HG02885 (cell line): ENCODE data around the gene KIF1A.

ENCODE experiments used
- ATAC-seq: cut with Tn5 transposase; IDR thresholded peaks from one replicate; pipeline ENCODE4 v1.9.1; 2021; ENCODE audit warnings: mild to moderate bottlenecking; ENCODE audit not compliant: unreplicated experiment, poor library complexity

KIF1A gene

DNA sequence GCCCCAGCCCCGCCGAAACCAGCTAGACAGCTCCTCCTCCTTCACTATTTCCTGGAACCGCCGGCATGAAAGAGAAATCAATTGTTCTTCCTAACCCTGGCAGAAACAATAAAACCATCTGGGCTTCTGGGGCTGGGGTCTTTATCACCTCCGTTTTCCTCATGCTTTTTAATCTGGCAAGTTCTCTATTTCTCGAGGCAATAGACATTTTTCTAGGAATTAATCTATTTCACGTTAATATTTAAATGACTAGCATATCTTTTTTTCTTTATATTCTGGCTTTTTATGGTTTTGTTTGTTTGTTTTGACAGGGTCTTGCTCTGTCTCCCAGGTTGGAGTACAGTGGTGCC, 1.4 kb upstream of the KIF1A start:
- no peak for ATAC-seq

DNA sequence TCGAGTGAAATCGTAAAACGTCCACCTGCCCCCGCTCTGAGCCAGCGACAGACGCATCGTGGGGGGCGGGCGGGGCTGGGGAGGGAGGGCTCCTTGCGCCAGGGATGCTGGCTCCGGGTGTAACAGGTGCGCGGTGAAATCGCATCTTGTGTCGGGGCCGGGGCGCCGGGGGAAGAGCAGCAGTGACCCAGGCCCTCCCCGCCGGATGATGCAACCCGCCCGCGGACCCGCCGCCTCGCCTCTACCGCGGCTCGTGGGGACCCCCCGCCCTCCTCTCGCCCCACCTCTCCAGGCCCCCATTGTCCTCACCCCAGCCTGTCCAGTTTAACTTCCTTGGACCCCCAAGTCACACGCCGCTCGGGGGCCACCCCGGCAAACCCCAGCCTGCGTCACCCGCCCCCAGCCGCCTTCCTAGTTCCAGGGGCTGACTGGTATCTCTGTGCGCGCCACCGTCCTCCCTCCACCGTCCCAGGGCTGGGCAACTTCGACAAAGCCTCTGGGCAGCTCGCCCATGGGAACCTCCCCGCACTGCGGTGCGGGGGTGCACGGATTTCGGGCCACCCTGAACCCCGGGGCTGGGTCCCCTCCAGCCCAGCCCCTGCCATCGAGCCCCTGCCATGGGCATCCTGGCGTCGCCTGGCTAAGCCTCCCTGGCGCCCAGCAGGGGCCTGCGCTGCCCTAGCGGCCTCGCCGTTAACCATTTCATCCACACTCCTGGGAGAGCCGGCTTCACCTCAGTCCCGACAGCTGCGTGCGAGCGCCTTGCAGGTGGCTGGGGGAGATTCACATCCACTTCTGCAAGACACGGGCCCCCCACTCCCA, 799 bp upstream of the KIF1A start:
- ATAC-seq, result no peak

DNA sequence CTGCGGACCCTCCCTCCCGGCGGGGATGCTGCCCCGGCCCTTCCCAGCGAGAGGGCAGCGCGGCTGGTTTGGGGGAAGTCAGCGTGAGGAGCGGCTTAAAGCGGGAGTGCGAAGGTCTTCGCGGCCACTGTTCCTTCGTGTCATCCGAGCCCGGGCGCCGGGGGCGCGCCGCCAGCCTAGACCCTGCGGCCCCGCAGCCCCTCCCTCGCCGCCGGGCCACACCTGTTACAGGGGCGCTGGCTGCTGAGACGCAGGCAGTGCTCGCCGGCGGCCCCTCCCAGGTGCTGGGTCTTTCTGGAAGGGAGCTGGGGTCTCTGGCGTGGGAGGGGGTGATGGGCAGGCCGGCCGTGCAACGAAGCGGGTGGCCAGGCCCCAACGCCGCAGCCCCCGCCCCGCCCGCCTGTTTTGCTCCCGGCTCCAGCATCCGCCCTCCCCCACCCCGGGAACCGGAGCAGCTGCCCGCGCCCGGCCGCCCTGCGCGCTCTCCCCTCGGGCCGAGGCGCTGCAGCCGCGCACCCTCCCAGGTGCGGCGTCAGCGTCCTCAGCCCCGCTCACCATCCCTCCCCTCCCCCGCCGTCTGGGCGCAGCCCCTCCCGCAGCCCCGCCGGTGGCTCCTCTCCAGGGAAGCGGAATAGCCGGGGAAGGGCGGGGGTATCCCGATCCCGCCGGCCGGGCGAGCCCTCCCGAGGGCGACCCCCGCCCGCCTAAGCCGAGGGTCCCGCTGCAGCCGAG, 727 bp downstream of the KIF1A start:
- no peak for ATAC-seq

DNA sequence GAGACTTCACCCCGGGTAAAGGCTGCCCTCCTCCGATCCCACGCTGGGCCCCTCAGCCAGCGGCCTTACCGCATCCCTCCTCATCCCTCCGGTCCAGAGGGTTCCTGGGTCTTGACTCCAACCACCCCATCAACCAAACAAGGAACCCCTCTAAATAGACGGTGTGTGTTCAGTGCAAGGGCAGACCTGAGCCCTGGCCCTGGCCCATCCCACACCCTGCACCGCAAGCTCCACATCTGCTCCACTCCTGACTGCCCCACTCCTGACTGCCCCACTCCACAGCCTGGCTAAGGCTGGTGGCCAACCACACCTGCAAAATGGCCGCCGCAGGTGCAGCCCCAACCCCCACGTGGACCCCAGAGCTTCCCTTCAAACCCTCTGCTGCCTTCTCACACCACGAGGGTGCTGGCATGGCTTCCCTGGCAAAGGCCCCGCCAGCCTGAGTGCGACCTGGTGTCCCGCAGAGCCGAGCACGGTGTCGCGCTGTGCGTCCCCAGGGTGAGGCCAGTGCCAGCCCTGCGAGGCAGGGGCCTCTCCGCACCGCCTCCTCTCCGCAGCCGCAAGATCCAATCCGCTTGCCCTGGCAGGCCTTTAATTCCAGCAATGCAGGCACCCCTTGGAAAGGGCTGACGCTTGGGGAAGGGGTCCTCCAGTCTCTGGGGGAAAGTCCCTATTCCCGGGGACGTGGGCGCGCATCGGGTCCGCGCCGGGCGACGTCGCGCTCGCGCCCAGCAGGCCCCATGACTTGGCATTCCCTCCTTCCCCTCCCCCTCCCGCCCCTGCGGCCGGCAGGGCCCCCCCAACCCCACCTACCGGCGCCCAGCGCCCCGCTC, 1.5 kb downstream of the KIF1A start:
- no peak for ATAC-seq

DNA sequence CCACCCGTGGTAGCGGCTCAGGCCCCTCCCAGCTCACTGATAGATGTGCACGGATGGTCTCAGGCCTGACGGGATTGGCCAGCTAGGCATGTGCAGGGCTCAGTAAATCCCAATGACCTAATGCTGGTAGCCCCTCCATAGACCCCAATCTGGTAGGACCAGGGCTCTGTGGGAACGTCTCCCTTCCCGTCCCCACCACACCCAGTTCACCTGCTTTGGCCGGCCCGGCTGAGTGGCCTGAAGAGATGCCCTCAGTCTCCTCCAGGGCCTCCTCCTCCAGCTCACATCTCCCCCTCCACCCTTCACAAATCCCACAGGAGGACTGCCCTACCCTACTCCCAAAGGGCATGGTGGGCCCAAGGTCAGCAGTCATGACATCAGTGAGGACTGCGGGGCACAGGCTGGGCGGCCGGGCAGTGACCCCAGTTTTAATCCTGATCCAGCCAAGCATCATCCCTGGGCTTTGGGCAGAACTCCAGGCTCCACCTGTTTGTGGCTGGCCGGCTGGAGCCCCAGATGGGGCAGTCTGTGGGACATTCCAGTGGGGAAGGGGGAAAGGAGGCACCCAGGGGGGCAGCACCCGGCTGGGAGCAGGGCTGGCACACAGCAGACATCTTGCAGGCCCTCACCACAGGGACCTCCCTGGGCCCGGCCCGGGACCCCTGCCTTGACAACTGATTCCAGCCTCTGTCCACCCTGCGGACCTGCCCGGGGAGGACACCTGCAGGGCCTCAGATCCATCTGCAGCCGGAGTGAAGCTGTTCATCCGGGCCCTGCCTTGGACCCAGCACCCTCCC, 2.3 kb downstream of the KIF1A start:
- ATAC-seq, result no peak

DNA sequence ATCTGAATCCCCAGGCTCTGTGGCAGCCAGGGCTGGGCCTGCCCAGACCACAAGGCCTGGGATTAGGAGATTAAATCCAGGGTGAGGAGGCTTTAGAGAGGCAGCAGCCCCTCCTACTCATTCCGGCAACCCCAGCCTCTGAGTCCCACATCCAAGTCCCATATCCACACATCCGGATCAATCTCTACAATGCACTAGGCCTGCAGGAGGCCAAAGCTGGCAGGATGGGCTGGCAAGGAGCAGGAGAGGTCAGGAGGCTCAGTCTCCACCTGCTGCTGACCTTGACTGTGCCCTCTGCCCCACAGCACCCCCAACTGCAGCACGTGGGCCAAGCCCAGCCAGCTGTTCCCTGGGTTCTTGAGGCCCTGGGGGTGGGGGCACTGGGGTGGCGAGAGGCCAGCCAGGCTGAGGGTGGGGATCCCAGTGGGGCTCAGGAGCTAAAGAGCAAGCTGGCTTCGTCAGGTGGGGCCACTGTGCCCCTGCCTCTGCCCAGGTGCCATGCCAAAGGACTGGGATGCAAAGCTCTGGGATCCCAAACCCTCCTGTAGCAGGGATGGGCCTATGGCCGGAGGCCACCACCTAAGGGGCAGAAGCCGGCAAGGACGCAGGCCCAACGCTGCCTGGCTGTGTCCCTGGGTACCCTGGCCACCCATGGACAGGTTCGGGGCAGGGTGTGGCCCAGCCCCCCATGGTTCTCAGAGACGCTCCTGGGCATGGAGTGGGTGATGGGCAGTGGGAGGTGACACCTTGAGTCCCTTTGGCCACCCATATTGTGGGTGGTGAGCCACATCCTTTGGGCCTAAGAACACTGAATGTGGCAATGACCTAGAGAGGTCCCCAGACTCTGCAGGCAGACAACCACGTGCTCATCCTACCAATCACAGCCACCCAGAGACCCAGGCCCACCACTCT, 3.2 kb downstream of the KIF1A start:
- no peak for ATAC-seq

DNA sequence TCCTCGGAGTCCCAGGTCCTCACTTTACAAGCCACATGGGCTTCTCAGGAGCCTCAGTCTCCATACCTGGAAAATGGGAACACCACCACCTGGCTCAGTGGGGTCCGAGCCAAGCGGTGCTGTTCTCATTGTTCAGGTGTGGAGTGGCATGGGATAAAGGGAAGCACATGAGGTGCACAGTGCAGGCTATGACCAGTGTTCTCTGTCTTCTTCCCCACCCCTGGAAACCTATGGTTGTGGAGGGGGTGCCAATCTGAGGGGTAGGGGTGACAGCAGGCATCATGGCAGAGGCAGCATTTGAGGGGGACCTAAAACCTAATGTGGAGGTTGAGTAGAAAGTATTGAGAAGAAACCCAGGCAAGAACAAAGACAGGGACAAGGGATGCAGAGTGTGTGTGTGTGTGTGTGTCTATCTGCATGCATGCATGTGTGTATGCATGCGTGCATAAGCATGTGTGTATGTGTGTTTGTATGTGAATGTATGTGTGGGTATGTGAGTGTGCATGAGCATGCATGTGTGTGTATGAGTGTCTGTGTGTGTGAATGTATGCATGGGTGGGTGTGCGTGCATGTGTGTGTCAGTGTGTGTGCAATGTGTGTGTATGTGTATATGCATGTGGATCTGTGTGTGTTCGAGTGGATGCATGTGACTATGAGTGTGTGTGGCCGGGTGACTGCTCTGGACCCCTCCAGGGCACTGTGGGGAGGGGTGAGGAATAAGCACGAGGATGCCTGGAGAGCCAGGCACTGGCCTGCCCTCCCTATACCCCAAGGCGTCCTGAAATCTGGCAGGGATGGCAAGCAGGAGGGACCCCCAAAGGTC, 4.0 kb downstream of the KIF1A start:
- ATAC-seq, result no peak

DNA sequence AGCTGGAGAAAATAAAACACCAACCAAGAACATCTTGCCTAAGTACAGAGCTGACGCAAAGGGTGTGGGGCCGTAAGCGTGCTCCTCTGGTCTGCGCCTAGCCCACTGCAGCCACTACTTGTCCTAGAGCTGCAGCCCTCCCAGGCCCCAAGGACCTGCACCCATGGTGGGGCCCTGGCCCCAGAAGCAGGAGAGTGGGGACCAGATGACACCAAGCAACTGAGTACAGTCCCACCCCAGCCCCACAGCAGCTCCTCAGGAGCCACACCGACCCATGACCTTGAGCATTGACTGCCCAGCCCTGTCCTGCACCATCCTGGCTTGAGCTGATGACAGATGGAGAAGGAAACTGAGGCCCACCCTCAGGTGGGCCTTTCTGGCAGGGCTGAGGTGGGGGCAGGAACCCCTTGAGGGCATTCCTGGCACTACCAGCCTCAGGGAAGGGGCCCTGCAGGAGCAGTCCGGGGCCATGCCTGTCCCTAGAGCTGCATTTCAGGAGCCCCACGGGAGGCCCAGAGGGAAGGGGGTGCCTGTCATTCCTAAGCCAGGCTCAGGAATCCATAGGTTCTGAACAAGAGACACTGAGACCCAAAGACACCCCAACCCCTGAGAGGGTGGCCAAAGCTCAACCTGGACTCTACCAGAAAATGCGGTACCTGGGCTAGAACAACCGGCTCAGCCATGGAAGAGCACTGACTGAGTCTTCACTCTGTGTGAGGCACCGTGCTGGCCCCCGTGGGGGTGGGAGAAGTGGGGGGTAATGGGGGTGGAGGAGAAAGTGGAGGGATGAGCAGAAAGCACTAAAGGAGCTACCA, 4.9 kb downstream of the KIF1A start:
- no peak for ATAC-seq

DNA sequence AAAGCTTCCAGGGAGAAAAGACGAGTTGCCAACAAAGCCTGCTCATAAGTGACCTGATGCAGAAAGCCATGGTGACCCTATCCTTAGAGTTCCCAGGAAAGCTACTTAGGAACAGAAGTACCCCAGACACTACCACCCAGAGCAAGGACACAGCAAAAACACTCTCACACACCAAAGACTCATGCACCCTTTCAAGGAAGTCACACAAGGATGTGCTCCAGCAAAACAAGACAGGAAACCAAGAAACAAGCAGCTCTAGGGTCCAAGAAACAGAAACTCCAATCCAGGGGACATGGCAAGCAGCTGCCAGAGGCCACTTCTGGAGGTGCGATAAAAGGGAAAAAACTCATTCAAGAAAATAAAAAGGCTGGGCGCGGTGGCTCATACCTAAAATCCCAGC, 5.7 kb downstream of the KIF1A start:
- no peak for ATAC-seq

DNA sequence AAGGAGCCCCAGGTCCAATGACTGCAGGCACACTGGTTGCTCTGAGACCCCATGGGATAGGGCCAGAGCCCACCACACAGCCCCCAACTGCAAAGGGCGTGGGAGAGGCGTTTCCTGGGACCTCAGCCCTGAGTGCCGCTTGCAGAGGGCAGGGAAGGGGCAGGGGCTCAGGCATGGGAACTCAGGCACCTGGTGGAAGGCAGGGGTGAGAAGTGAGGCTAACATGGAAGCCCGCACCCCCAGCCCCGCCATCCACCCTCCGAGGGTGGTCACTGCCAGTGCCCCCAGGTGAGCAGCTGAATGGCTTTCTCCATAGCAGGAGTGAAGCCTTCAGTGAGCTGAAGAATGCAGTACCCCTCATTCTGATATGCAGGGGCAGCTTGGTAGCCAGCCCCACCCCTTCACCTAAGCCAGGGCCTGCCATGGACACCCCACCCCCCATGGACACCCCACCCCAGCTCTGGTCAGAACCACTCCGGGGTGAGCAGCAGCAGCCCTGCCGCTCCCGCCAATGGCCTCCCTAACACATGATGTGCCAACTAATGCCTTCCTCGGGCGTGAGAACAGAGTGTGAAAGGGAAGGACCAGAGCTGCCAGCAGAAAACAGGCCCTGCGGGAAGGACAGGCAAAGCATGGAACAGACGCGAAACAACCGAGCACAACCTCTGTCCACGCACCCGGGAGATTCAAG, 6.6 kb downstream of the KIF1A start:
- ATAC-seq, result no peak

DNA sequence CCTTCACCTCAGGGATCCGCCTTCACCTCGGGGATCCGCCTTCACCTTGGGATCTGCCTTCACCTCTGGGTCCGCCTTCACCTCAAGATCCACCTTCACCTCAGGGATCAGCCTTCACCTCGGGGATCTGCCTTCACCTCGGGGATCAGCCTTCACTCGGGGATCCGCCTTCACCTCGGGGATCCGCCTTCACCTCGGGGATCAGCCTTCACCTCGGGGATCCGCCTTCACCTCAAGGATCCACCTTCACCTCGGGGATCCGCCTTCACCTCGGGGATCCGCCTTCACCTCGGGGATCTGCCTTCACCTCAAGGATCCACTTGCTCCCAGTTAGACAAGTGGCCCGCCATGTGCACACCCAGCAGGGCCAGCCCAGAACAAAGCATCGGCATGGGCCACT, 7.3 kb downstream of the KIF1A start:
- no peak for ATAC-seq

DNA sequence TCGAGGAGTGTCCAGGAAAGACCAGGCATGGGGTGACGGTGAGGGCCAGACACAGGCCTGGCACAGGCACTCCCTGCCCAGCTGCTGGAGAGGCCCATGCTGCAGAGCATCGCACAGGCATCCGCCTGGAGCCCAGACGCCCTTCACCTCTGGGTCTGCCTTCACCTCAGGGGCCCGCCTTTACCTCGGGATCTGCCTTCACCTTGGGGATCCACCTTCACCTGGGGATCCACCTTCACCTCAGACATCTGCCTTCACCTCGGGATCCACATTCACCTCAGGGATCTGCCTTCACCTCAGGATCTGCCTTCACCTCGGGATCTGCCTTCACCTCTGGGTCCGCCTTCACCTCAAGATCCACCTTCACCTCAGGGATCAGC, 7.7 kb downstream of the KIF1A start:
- no peak for ATAC-seq

DNA sequence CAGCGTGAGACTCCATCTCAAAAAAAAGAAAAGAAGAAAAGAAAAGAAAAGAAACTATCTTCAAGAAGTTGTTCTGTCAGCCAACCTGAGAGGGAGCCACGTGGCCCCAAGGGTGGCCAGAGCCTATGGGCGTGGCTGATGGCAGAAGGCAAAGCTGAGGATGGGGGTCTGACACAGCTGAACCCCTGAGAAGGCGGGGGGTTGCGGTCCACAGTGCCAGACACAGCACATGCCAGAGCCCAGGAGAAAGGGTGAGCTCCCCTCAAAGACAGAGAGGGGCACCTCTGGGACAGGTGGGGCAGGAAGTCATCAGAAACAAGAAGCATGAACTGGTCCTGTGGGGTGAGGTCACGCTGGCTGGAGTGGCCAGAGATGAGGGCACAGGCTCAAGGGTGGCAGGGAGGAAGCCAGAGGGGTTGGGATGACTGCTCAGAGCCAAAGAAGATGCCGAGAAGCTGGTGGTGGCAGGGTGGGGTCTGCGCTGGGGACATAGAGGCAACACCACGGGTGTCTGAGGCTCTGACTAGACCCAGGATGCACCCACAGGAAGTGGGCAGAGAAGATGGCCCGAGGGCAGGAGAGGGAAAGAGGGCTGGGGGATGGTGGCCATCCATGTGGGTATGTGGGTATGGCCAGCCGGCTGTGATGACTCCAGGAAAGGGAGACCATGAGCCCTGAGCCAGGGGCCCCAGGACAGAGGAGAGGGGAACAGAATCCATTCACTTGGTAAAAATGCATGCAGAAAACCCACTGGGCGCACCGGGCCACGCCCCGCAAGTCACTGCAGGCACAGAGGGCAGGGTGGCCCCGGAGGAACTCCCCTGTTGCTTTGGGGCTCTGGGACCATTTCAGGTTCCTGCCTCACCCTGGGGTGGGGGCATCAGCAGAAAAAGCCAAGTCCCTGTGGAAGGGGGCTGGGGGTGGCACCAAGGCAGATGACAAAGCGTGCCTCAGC, 8.4 kb downstream of the KIF1A start:
- no peak for ATAC-seq

DNA sequence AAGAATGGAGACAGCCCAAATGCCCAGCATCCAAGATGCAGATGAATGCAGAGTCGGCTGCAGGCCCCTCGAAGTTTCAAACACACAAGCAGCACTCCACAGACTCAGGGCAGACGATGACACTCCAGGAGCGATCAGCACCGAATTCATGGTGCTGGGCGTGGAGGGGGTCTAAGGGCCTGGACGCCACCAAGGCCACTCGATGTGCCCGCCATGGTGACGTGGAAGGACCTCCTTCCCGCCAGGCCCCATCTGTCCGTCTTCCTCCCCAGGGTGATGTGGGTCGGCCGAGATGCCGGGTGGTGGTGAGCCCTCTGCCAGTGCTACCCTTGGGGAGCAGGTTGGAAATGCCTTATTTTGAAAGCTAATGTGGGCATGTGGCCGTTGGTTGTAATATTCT, 9.4 kb downstream of the KIF1A start:
- ATAC-seq, result no peak

DNA sequence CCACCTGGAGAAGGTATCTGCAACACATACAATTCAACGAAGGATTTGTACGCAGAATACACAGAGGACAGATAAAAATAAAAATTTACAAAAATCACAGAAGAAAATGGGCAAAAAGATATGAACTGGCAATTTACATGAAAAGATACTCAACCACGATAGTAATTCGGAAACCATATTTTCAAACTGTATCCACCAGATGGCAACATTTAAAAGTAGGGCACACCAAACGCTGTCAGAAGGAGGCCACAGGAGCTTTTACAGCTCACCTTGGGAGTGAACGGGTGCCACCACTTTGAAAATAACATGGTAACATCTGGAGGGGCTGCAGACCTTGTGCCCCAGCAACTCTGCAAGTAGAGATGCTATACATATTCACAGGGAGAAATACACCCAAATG, 9.8 kb downstream of the KIF1A start:
- ATAC-seq, result no peak

DNA sequence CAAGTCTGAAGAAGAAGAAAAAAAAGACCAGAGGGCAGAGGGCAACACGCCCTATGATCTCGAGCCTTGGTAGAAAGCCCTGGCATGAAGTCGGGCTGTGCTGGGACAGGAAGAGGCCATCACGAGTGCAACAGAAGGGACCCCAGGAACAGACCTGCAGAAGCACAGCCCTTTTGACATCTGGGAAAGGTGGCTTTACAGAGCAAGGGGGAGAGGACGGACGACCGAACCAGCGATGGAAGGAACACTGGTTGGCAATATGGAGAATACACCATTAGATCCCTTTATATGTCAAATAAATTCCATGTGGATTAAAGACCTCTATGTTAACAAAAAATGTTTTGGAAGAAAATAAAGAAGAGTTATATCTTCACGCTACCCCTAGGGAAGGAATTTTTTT, 10.7 kb downstream of the KIF1A start:
- ATAC-seq, result no peak
